Activated naive CD8-positive, alpha-beta T cell treated with anti-CD3 and anti-CD28 coated beads, Interleukin-2, amount 50 U/mL, for 24 hours (primary cell): ENCODE data around the gene ELFN2.

Source experiments
- ATAC-seq: fragments of 150-1000 bp; cut with Tn5 transposase; one replicate; pipeline ENCODE4 v1.10.0; 2021
- DNase-seq: peaks from one replicate; pipeline ENCODE4 v3.0.0; 2021
- H3K27ac Mint-ChIP-seq: one replicate; pipeline ENCODE4 v1.8.0; 2021; ENCODE audit warnings: mild to moderate bottlenecking, mixed read lengths
- H3K27me3 Mint-ChIP-seq: one replicate; pipeline ENCODE4 v1.8.0; 2021; ENCODE audit warnings: mixed read lengths
- H3K36me3 Mint-ChIP-seq: one replicate; pipeline ENCODE4 v1.8.0; 2021; ENCODE audit warnings: low read depth, mixed read lengths
- H3K4me1 Mint-ChIP-seq: one replicate; pipeline ENCODE4 v1.8.0; 2021; ENCODE audit warnings: mixed read lengths
- H3K4me3 Mint-ChIP-seq: one replicate; pipeline ENCODE4 v1.8.0; 2021; ENCODE audit warnings: mild to moderate bottlenecking, moderate library complexity, mixed read lengths
- H3K9me3 Mint-ChIP-seq: one replicate; pipeline ENCODE4 v1.8.0; 2021; ENCODE audit warnings: mixed read lengths

The ELFN2 gene

DNA sequence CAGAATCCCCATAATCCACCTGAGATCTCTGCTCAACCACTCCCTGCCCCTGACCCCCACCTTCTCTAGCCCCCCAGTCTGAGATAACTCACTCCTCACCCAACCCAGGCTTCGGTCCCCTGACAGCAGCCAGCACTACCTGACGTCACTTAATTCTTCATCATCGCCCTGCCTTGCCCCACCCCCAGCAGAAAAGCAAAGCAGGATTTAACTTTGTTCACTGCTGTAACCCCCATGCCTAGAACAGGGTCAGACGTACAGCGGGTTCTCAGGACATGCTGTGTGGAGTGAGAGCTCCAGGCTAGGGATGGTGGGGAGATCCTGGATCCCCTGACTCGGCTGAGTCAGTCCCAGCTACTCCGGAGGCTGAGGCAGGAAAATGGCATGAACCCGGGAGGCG lies 45.8 kb downstream of the ELFN2 start:
- Mint-ChIP-seq H3K4me3 (no peak overlapping the region), H3K4me1 (no peaks in the 10 kb centered on the region), H3K27ac (no peak overlapping the region), H3K36me3 (no peaks in the 10 kb centered on the region), H3K27me3 (peaks cover 7% of the 10 kb centered on the region), H3K9me3 (no peaks in the 10 kb centered on the region)
- ATAC-seq = no peak
- no peak for DNase-seq

DNA sequence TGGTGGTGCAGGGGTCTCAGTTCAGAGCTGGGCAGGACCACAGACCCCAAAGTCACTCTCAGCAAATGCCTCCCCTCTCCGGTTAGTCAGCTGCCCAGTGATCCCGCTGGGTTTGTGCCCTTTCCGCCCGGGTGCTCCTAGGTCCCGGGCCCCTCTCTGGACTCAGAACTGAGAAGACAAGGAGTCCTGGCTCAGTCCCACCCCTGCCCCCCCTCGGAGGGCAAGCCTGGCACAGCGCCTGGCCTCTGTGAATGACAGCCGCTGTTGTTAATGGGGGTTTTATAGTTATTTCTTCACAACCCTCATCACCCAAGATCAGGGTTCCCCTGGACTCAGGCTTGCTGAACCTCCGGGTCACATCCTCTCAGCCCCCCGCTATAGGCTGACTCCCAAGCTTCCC lies 47.6 kb downstream of the ELFN2 start:
- H3K4me3 Mint-ChIP-seq = no peak overlapping the region
- no peaks in the 10 kb centered on the region for H3K4me1 Mint-ChIP-seq
- H3K9me3 Mint-ChIP-seq = no peaks in the 10 kb centered on the region
- no peak for ATAC-seq
- DNase-seq = no peak
- peaks cover 11% of the 10 kb centered on the region for H3K27me3 Mint-ChIP-seq
- no peaks in the 10 kb centered on the region for H3K36me3 Mint-ChIP-seq
- H3K27ac Mint-ChIP-seq = no peak overlapping the region

DNA sequence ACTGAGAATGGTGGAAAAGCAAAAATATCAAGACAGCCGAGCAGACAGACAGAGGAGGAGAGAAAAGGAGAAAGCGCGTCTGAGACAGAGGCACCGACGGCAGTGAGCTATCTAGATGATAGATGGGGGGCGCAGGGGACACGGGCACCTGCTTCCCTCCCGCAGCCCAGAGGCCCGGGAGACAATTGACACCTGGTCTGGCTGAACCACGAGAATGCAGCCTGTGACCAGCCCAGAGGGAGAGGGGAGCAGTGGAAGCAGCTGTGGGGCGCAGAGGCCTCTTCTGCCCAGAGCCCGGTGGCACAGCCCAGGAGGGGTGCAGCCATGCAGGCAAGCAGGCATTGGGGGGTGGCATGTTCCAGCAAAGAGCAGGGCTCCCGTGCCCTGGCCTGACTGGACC lies 48.2 kb downstream of the ELFN2 start:
- peaks cover 11% of the 10 kb centered on the region for H3K27me3 Mint-ChIP-seq
- no peak overlapping the region for H3K27ac Mint-ChIP-seq
- H3K4me3 Mint-ChIP-seq = no peak overlapping the region
- no peaks in the 10 kb centered on the region for H3K9me3 Mint-ChIP-seq
- DNase-seq (no peak), ATAC-seq (no peak)
- no peaks in the 10 kb centered on the region for H3K4me1 Mint-ChIP-seq
- no peaks in the 10 kb centered on the region for H3K36me3 Mint-ChIP-seq

DNA sequence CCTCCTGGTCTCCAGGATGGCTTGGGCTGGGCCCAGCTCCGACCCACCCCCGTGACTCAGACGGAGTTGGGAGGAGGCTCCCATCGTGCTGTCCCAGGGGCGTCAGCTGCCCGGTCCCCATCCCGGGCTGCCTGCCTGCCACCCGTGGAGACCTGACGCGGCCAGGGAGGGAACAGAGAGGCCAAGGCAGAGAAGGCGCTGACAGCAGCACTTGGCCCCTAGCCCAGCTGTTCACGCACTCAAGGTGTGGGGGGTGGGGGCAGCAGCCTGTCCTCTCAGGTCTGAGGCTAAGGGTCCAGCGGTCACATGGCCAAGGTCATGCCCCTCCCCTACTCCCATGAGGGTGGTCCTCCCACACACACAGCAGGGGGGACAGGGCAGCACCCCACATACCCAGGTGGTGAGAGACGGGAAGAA lies 48.6 kb downstream of the ELFN2 start:
- no peak overlapping the region for H3K27ac Mint-ChIP-seq
- H3K4me1 Mint-ChIP-seq = no peaks in the 10 kb centered on the region
- no peaks in the 10 kb centered on the region for H3K9me3 Mint-ChIP-seq
- ATAC-seq = no peak
- no peak overlapping the region for H3K4me3 Mint-ChIP-seq
- H3K27me3 Mint-ChIP-seq = peaks cover 11% of the 10 kb centered on the region
- H3K36me3 Mint-ChIP-seq = no peaks in the 10 kb centered on the region
- no peak for DNase-seq

DNA sequence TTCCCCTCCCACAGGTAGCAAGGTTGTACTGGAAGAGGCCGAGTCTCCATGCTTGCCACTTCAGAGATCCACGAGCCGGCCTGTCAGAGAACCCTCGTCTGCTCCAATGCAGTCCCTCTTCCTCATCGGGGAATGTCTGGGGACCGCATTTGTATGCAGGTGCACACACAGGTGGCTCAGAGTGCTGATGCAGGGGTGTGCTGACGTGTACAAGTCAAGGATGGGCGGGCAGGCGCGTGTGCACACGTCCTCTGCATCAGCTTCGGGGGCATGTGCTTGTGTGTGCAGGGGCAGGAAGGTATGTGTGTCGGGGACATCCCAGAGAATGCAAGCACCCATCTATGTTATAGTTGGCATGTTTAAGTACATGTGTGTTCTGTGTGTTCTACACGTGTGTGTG lies 49.4 kb downstream of the ELFN2 start:
- Mint-ChIP-seq H3K4me3 (no peak overlapping the region), H3K9me3 (no peaks in the 10 kb centered on the region), H3K4me1 (no peaks in the 10 kb centered on the region), H3K27me3 (peaks cover 11% of the 10 kb centered on the region), H3K36me3 (no peaks in the 10 kb centered on the region), H3K27ac (no peak overlapping the region)
- DNase-seq (no peak), ATAC-seq (no peak)

DNA sequence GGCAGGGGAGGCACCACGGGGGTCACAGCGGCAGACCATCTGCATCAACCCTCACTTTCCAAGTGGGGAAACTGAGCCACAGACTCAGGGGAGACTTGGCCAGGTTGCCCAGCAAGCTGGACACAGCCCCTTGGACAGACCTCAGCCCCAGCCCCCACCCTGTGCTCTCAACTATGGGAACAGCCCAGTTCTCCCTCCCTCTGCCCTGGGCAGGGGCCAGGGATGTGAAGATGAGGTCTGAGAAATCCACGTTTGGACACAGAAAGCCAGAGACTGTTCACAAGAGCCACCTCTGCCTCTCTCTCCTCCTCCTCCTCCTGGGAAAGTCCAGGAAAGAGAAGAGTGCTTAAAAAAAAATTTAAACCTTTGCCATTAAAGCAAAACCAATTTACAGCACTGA lies 50.1 kb downstream of the ELFN2 start:
- H3K4me1 Mint-ChIP-seq = no peaks in the 10 kb centered on the region
- H3K27me3 Mint-ChIP-seq = peaks cover 11% of the 10 kb centered on the region
- no peak overlapping the region for H3K4me3 Mint-ChIP-seq

DNA sequence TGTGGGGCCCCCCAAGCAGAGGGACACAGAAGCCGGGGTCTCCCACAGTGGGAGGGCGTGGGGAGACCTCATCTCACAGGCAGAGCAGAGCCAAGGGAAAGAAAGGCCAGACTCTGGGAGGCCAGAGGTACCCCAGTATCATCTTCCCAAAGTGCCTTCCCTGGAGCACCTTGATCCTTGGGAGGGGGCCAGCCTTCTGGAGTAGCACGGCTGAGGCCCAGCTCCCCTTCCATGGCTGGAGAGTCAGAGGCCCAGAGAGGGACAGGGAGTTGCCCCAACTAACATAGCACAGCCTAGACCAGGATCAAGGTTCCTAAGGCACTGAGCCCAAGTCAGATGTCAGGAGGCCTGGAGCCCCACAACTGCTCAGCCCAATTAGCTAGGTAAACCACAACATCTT lies 50.6 kb downstream of the ELFN2 start:
- Mint-ChIP-seq H3K27ac (no peak overlapping the region), H3K4me3 (no peak overlapping the region), H3K4me1 (no peaks in the 10 kb centered on the region), H3K9me3 (no peaks in the 10 kb centered on the region), H3K27me3 (peaks cover 11% of the 10 kb centered on the region), H3K36me3 (no peaks in the 10 kb centered on the region)
- DNase-seq = no peak
- no peak for ATAC-seq

More for the DNA sequence above, 50.1 kb downstream of the ELFN2 start:
- ATAC-seq (no peak), DNase-seq (no peak)
- Mint-ChIP-seq H3K27ac (no peak overlapping the region), H3K9me3 (no peaks in the 10 kb centered on the region), H3K36me3 (no peaks in the 10 kb centered on the region)

DNA sequence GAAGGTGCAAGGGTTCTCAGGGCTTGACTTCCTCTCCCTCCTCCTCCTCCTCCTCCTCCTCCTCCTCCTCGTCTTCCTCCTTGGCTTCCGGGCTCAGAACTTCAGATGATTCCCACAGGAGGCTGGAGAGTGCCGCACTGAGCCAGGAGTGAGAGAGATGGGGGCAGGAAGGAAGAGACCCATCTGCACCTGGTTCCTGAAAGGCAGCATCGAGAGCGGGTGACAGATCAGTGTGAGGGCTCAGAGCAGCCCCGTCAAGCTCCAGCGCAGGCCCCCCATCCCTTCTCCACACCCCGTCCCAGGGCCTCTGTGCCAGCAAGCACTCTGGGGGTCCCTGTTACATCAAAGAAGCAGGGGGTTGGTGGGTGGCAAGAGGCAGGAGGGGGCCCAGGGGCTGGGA lies 51.5 kb downstream of the ELFN2 start:
- H3K9me3 Mint-ChIP-seq = no peaks in the 10 kb centered on the region
- DNase-seq (no peak), ATAC-seq (no peak)
- no peak overlapping the region for H3K4me3 Mint-ChIP-seq
- no peaks in the 10 kb centered on the region for H3K4me1 Mint-ChIP-seq
- no peaks in the 10 kb centered on the region for H3K36me3 Mint-ChIP-seq
- H3K27me3 Mint-ChIP-seq = peaks cover 11% of the 10 kb centered on the region
- H3K27ac Mint-ChIP-seq = no peak overlapping the region

DNA sequence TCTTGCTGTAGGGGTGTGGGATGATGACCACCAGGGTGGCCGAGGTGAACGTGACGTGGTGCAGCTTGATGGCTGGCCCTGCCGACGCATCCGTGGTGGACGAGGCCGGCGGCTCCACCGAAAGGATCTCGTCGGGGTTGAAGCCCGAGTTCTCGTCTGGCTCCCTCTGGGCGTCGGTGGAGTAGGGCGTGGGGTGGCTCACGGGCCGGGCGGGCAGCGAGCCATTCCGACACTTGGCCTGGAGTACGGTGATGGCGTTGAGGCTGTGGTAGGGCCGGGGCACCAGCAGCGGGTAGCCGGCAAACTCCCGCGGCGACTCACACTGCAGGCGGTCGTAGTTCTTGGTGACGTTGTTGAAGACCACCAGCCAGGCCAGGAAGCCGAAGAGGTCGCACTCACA lies 52.7 kb downstream of the ELFN2 start:
- Mint-ChIP-seq H3K27ac (no peak overlapping the region), H3K9me3 (no peaks in the 10 kb centered on the region), H3K27me3 (peaks cover 11% of the 10 kb centered on the region), H3K36me3 (no peaks in the 10 kb centered on the region), H3K4me1 (peaks cover 2% of the 10 kb centered on the region), H3K4me3 (no peak overlapping the region)
- ATAC-seq (no peak), DNase-seq (no peak)

DNA sequence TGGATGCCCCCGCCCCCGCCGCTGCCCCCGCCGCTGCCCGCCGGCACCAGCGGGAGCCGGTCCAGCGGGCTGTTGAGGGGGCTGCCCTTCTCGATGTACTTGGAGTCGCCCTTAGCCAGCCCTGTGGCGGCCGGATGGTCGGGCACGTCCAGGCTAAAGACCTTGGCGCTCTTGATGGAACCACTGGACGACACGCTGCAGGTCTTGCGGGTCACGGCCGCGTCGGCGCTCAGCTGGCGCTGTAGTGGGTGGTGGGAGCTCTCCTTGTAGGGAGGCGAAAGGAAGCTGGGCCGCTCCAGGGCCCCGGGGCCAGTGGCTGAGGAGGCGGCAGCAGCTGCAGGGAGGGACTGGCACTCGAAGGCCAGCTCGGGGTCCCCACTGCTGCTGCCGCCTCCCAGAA lies 53.8 kb downstream of the ELFN2 start:
- no peak for DNase-seq
- H3K36me3 Mint-ChIP-seq = no peaks in the 10 kb centered on the region
- no peak overlapping the region for H3K4me3 Mint-ChIP-seq
- H3K4me1 Mint-ChIP-seq = peaks cover 2% of the 10 kb centered on the region
- H3K27me3 Mint-ChIP-seq = peaks cover 8% of the 10 kb centered on the region
- no peaks in the 10 kb centered on the region for H3K9me3 Mint-ChIP-seq
- H3K27ac Mint-ChIP-seq = no peak overlapping the region
- no peak for ATAC-seq

DNA sequence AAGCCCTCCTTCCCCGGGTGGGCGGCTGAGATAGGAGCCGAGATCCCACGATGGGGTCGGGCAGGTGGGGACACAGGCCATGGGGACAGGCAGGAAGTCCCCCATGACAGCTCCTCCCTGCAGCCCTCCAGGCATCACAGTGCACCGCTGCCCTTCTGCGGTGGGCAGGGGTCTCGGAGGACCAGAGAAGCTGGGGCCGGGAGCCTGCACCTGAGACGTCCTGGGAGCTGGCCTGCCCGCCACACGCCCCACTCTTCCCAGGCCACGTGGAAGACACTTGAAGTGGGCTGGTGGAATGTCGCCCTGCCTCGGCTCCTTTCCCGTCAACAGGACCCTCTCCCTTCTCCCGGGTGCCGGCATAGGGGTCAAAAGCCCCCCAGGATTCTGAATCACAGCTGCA lies 55.4 kb downstream of the ELFN2 start:
- Mint-ChIP-seq H3K9me3 (no peaks in the 10 kb centered on the region), H3K27me3 (peaks cover 4% of the 10 kb centered on the region), H3K4me1 (peaks cover 2% of the 10 kb centered on the region), H3K36me3 (no peaks in the 10 kb centered on the region), H3K4me3 (no peak overlapping the region), H3K27ac (no peak overlapping the region)
- DNase-seq (no peak), ATAC-seq (no peak)

DNA sequence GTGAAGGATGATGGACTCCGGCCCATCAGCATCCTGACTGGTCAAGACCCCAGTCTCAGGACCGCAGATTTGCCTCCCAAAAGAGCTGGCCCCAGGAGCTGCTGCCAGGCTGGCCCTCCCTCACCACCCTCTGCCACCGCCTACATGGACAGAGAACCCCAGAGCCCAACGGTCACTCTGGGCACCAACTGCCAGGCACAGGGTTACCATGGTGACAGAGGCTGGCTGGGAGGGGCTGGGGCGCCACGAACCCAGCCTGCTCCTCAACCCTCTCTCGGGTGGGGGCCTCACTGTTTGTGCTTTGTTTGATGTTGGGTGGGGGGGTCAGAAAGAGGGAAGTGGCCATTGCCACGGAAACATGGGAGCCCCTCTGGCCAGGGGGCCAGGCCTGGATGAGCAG lies 55.8 kb downstream of the ELFN2 start:
- ATAC-seq (no peak), DNase-seq (no peak)
- no peaks in the 10 kb centered on the region for H3K9me3 Mint-ChIP-seq
- H3K4me3 Mint-ChIP-seq = no peak overlapping the region
- no peak overlapping the region for H3K27ac Mint-ChIP-seq
- no peaks in the 10 kb centered on the region for H3K36me3 Mint-ChIP-seq
- peaks cover 4% of the 10 kb centered on the region for H3K27me3 Mint-ChIP-seq
- peaks cover 2% of the 10 kb centered on the region for H3K4me1 Mint-ChIP-seq

DNA sequence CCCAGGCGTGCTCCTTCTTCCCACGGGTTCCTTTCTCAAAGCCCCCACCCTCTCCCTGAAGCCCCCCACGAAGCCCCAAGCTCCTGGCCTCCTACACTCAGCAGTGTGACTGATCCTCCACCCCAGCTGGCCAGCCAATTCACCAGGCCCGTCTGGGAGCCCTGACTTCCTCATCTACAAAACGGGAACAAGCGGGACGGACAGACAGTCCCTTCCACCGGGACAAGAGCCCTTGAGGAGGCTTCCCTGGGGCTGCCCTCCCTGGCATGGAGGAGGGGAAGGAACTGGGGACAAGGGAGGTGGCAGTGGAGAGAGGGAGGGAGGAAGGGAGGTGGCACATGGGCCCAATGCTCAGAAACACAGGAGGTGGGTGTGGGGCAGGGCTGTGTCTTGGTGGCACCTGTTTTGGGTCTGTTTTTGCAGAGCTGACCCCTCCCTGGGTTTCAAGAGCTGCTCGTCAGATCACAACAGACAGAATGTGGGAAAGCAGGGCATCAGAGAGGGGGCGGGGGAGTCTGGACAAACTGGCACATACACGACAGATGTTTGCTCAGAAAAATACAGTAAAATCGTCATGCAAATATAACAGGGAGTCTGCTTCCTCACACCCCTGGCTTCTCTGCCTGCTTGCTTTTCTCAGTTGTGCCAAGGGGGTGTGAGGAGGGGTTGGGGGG lies 56.8 kb downstream of the ELFN2 start:
- no peaks in the 10 kb centered on the region for H3K36me3 Mint-ChIP-seq
- DNase-seq (no peak), ATAC-seq (no peak)
- peaks cover 2% of the 10 kb centered on the region for H3K4me1 Mint-ChIP-seq
- no peak overlapping the region for H3K4me3 Mint-ChIP-seq
- H3K9me3 Mint-ChIP-seq = no peaks in the 10 kb centered on the region
- H3K27me3 Mint-ChIP-seq = no peaks in the 10 kb centered on the region
- no peak overlapping the region for H3K27ac Mint-ChIP-seq

DNA sequence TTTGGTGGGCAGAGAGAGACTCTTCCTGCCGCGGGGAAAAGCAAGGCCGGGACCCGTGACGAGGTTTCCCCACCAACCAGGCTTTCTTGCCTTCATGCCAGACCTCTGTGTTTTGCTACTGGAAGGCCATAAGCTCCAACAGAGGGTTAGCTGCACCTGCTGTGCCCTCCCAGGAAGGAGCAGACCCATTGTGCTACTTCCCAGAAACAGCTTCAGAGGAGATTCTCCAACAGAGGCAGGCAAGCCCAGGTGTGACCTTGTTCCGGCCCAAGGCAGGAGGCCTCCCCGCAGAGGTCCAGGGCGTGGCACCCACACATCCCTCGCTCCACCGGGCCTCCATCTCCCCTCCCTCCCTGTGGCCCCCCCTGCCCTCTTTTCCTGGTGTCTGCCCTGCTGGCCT lies 57.8 kb downstream of the ELFN2 start:
- H3K4me1 Mint-ChIP-seq = peaks cover 4% of the 10 kb centered on the region
- H3K9me3 Mint-ChIP-seq = no peaks in the 10 kb centered on the region
- H3K27ac Mint-ChIP-seq = no peak overlapping the region
- ATAC-seq = no peak
- H3K27me3 Mint-ChIP-seq = no peaks in the 10 kb centered on the region
- no peaks in the 10 kb centered on the region for H3K36me3 Mint-ChIP-seq
- no peak overlapping the region for H3K4me3 Mint-ChIP-seq
- DNase-seq = no peak

DNA sequence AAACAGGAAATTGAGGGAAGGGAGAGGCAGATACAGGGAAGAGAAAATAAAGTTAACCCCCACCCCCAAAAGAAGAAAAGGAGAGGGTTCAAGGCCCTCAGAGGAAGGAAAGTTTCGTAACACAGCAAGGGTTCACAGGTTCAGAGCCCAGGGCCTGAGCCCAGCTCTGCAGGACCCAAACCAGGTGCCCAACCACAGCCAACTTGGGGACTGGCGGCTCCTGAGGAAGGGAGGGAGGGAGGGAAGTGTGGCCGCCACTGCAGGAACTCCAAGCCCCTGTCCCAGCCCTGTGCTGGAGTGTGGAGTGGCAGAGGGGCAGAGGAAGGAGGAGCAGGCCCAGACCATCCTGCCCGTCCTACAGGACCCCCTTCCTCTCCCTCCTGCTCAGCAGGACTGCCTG lies 59.2 kb downstream of the ELFN2 start:
- no peak for ATAC-seq
- Mint-ChIP-seq H3K36me3 (no peaks in the 10 kb centered on the region), H3K27ac (no peak overlapping the region), H3K4me1 (peaks cover 4% of the 10 kb centered on the region), H3K4me3 (no peak overlapping the region), H3K9me3 (no peaks in the 10 kb centered on the region), H3K27me3 (no peaks in the 10 kb centered on the region)
- DNase-seq = no peak

DNA sequence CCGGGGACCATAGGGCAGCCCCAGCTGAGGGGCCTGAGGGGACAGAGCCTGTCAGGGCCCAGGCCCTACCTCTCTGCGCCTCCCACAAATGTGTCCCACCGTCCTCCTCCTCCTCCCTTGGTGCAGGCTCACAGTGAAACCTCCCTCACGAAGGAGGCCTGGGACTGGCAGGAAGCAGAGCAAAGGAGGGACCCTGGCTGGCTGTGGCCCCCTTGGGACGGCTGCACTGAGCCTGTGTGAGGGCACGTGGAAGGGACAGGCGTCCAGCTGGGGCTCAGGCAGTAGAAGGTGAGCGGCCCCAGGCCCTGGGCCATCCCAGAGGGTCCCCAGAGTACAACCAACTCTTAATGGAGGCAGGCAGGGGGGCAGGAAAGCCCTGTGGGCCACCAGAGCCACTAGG lies 60.7 kb downstream of the ELFN2 start:
- H3K4me1 Mint-ChIP-seq = peaks cover 4% of the 10 kb centered on the region
- H3K27ac Mint-ChIP-seq = no peak overlapping the region
- H3K36me3 Mint-ChIP-seq = no peaks in the 10 kb centered on the region
- no peaks in the 10 kb centered on the region for H3K27me3 Mint-ChIP-seq
- ATAC-seq (no peak), DNase-seq (no peak)
- H3K9me3 Mint-ChIP-seq = no peaks in the 10 kb centered on the region
- no peak overlapping the region for H3K4me3 Mint-ChIP-seq
